ENCODE measurements around the gene COBLL1.
"Not testable (repeated sequence)": the region's sequence is repeated elsewhere in the genome, so short reads cannot be mapped to it uniquely, and the experiment has no call there.

The COBLL1 gene

DNA sequence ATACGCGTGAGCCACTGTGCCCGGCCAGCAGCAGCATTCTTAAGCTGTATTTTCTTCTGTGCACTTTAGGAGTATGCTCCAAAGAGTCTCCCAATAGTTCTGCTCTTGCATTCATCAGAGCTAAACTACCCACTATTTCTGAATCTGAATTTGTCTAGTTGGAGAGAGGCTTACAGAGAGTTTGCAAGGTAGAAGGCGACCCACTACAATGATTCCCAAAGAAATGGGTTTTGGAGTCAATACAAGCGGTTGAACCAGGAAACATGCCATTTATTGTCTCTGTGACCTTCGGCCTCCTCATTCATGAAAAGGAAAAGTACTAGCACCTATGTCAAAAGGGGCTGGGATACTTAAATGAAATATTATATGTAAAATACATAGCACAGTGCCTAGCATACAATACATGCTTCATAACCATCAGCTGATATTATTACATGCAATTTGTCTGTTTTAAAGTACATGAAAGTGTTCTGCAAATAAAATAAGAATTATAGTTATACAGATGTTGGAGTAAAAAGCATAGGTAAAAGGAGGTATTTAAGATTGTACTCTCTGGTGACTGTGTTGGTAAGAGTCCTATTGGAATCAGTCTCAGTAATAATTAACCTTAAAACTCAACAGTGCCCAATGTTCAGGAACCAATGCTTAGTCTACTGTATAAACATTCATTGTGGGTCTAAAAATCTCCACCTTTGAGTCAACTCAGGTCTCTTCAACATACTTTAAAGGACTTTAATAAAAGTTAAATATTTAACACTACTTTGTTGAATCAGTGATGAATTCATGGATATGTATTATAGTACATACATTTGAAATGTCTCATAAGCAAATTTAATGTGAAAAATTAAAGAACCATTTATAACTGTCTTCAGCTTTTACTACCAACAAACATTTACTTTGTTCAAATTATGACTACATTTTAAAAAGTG, 130.5 kb downstream of the COBLL1 start:
- no peaks in the 10 kb centered on the region for H3K36me3 ChIP-seq (ENCODE audit: control insufficient read depth in 2 of 2, insufficient read depth in 2 of 2, low read length in 2 of 2)
- H3K9me3 ChIP-seq (ENCODE audit: control insufficient read depth in 2 of 2, low read length in 2 of 2), result no peaks in the 10 kb centered on the region
- H3K4me3 ChIP-seq (ENCODE audit: low read length in 2 of 2), result no peak overlapping the region
- H3K27me3 ChIP-seq (ENCODE audit: control insufficient read depth in 1 of 2, insufficient read depth in 2 of 2, low read length in 2 of 2), result no peaks in the 10 kb centered on the region
- no peak overlapping the region for H3K9ac ChIP-seq (ENCODE audit: low read length in 2 of 2)
- no peaks in the 10 kb centered on the region for H3K4me1 ChIP-seq (ENCODE audit: control insufficient read depth, insufficient read depth, low read length)
- H3K27ac ChIP-seq (ENCODE audit: low read length), result no peak overlapping the region

DNA sequence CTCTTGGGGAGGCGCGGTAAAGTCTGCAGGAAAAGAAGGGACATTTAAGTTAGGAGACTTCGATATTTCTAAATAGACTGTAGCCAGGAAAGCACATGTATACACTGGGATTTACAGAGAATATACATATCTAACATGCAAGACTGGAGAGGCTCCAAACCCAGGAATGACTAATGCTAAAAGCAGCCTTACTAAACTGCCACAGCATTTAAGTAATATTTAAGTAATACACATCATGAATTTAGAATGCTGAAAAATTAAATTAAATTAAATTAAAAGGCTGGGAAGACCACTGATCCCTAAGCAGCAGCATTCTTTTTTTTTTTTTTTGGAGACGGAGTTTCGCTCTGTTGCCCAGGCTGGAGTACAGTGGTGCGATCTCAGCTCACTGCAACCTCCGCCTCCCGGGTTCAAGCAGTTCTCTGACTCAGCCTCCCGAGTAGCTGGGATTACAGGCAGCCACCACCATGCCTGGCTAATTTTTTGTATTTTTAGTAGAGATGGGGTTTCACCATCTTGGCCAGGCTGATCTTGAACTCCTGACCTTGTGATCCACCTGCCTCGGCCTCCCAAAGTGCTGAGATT, 131.3 kb downstream of the COBLL1 start:
- not testable (repeated sequence) for H3K36me3 ChIP-seq (ENCODE audit: control insufficient read depth in 2 of 2, insufficient read depth in 2 of 2, low read length in 2 of 2); H3K4me3 ChIP-seq (ENCODE audit: low read length in 2 of 2); H3K4me1 ChIP-seq (ENCODE audit: control insufficient read depth, insufficient read depth, low read length); H3K9me3 ChIP-seq (ENCODE audit: control insufficient read depth in 2 of 2, low read length in 2 of 2); H3K27me3 ChIP-seq (ENCODE audit: control insufficient read depth in 1 of 2, insufficient read depth in 2 of 2, low read length in 2 of 2); H3K27ac ChIP-seq (ENCODE audit: low read length); H3K9ac ChIP-seq (ENCODE audit: low read length in 2 of 2)

DNA sequence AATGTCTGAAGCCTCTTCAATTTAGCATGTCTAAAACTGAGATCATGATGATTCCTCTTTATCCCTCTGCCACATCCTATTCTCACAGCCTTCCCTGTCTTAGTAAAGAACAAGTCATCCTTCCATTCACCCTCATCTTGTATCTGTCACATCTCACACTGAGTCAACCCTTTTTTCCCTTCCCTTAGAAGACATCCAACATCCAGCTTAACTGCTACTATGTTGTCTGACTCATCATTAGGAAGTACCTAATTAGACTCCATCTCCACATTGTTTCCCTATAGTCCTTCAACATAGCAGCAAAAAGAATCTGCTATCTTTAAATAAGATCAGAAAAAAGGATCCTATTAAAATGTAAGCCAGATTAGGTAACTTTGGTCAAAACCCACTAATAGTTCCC, 135.1 kb downstream of the COBLL1 start:
- no peaks in the 10 kb centered on the region for H3K4me1 ChIP-seq (ENCODE audit: control insufficient read depth, insufficient read depth, low read length)
- no peaks in the 10 kb centered on the region for H3K27me3 ChIP-seq (ENCODE audit: control insufficient read depth in 1 of 2, insufficient read depth in 2 of 2, low read length in 2 of 2)
- H3K36me3 ChIP-seq (ENCODE audit: control insufficient read depth in 2 of 2, insufficient read depth in 2 of 2, low read length in 2 of 2), result no peaks in the 10 kb centered on the region
- H3K27ac ChIP-seq (ENCODE audit: low read length), result no peak overlapping the region
- no peaks in the 10 kb centered on the region for H3K9me3 ChIP-seq (ENCODE audit: control insufficient read depth in 2 of 2, low read length in 2 of 2)
- no peak overlapping the region for H3K4me3 ChIP-seq (ENCODE audit: low read length in 2 of 2)
- no peak overlapping the region for H3K9ac ChIP-seq (ENCODE audit: low read length in 2 of 2)

DNA sequence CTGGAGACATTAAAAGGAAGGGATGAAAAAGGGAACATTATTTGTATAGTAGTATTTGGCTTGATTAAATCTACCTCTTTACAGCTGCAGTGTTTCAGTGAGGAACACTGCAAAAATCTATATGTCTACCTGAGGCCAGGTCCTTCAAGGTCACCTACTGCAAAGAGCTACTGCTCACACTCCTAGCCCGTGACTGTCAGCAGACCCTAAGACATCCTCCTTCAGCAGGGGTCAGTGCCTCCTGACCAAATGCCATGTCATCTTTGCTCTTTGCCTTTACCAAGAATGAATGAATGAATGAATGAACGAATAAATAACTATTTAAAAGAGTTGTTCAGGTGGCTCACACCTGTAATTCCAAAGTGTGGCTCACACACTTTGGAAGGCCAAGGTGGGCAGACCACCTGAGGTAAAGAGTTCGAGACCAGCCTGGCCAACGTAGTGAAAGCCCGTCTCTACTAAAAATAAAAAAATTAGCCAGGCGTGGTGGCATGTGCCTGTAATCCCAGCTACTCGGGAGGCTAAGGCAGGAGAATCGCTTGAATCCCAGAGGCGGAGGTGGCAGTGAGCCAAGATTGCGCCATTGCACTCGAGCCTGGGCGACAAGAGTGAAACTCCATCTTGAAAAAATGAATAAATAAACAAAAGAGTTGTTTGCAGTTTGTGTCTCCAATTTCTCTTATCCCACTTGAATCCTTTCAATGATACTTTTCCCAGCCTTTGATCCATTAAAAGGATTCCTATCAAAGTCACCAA, 136.0 kb downstream of the COBLL1 start:
- H3K27ac ChIP-seq (ENCODE audit: low read length), result no peak overlapping the region
- H3K36me3 ChIP-seq (ENCODE audit: control insufficient read depth in 2 of 2, insufficient read depth in 2 of 2, low read length in 2 of 2), result no peaks in the 10 kb centered on the region
- no peak overlapping the region for H3K9ac ChIP-seq (ENCODE audit: low read length in 2 of 2)
- no peak overlapping the region for H3K4me3 ChIP-seq (ENCODE audit: low read length in 2 of 2)
- no peaks in the 10 kb centered on the region for H3K4me1 ChIP-seq (ENCODE audit: control insufficient read depth, insufficient read depth, low read length)
- no peaks in the 10 kb centered on the region for H3K27me3 ChIP-seq (ENCODE audit: control insufficient read depth in 1 of 2, insufficient read depth in 2 of 2, low read length in 2 of 2)
- H3K9me3 ChIP-seq (ENCODE audit: control insufficient read depth in 2 of 2, low read length in 2 of 2), result no peaks in the 10 kb centered on the region

DNA sequence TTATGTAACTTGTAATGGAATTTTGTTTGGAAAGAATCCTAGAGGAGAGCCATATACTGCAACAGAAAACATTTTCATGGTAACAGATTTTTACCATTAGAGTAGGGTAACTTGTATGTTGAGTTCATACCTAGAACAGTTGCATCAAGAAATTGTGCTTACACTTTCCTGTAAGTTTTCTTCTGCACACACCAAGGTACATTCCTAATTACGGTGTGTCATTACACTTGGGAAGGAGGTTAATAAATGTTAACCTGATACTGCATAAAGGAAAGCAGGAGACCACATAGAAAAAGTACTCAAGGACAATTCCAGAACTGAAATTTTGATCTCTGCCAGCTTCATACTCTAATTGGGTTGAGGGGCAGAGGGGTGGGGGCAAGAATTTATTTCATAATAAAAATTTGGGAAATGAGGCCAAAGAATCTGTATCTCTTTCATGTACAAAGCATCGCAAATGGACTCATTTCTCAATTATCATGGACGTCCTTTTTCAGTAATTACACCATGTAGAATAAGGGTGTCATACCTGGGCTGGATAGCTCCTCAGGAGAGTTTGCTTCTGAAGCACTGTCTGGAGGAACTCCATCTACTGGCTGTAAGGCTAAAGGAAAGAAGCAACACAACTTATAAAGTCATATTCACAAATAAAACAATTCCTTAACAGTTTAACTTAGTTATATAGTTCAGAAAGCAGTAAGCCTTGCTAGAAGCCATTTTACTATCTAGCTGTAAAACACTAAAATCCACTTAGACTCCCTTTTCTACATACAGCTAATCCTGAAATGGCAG, 137.5 kb downstream of the COBLL1 start:
- no peak overlapping the region for H3K4me3 ChIP-seq (ENCODE audit: low read length in 2 of 2)
- H3K27ac ChIP-seq (ENCODE audit: low read length), result no peak overlapping the region
- no peaks in the 10 kb centered on the region for H3K36me3 ChIP-seq (ENCODE audit: control insufficient read depth in 2 of 2, insufficient read depth in 2 of 2, low read length in 2 of 2)
- H3K27me3 ChIP-seq (ENCODE audit: control insufficient read depth in 1 of 2, insufficient read depth in 2 of 2, low read length in 2 of 2), result no peaks in the 10 kb centered on the region
- H3K9ac ChIP-seq (ENCODE audit: low read length in 2 of 2), result no peak overlapping the region
- H3K9me3 ChIP-seq (ENCODE audit: control insufficient read depth in 2 of 2, low read length in 2 of 2), result no peaks in the 10 kb centered on the region
- no peaks in the 10 kb centered on the region for H3K4me1 ChIP-seq (ENCODE audit: control insufficient read depth, insufficient read depth, low read length)

DNA sequence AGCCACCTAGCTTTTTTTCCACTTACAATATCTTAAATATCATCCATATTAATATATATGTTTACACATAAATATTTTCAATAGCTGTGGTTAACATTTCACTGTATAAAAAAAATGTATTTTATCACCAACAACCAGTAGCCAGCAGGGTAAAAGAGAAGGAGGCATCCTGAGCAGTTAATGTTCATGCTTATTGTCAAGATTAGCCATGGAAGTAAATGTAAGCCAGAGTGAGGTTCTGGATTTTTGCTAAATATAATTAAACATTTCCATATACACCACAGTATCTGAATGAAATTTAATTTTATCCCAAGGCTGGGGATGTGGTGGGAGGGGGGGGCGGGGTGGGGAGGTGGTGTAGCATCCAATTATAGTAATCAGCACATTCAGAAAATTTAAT, 140.1 kb downstream of the COBLL1 start:
- no peak overlapping the region for H3K4me3 ChIP-seq (ENCODE audit: low read length in 2 of 2)
- no peaks in the 10 kb centered on the region for H3K27me3 ChIP-seq (ENCODE audit: control insufficient read depth in 1 of 2, insufficient read depth in 2 of 2, low read length in 2 of 2)
- H3K9me3 ChIP-seq (ENCODE audit: control insufficient read depth in 2 of 2, low read length in 2 of 2), result no peaks in the 10 kb centered on the region
- H3K4me1 ChIP-seq (ENCODE audit: control insufficient read depth, insufficient read depth, low read length), result no peaks in the 10 kb centered on the region
- no peak overlapping the region for H3K9ac ChIP-seq (ENCODE audit: low read length in 2 of 2)
- H3K36me3 ChIP-seq (ENCODE audit: control insufficient read depth in 2 of 2, insufficient read depth in 2 of 2, low read length in 2 of 2), result no peaks in the 10 kb centered on the region
- H3K27ac ChIP-seq (ENCODE audit: low read length), result no peak overlapping the region

DNA sequence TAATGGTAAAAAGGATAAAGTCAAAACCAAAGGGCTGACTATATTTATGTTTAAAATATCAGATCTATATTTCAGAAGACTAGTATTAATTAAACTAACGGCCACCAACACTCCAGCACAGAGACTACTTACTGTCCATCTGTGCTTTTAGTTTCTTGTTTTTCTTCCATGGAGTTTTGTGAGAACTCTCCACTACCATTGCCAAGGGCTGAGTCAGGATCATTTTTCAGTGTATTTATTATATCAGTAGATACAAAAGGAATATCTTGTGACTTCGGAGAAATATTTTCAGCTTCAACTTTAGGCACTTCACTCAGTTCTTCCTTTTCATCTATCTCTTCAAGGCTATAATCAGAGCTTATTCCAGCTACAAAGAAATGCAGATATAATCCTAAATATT, 141.2 kb downstream of the COBLL1 start:
- H3K27ac ChIP-seq (ENCODE audit: low read length), result no peak overlapping the region
- H3K9ac ChIP-seq (ENCODE audit: low read length in 2 of 2), result no peak overlapping the region
- H3K9me3 ChIP-seq (ENCODE audit: control insufficient read depth in 2 of 2, low read length in 2 of 2), result no peaks in the 10 kb centered on the region
- H3K4me1 ChIP-seq (ENCODE audit: control insufficient read depth, insufficient read depth, low read length), result no peaks in the 10 kb centered on the region
- no peak overlapping the region for H3K4me3 ChIP-seq (ENCODE audit: low read length in 2 of 2)
- H3K36me3 ChIP-seq (ENCODE audit: control insufficient read depth in 2 of 2, insufficient read depth in 2 of 2, low read length in 2 of 2), result no peaks in the 10 kb centered on the region
- no peaks in the 10 kb centered on the region for H3K27me3 ChIP-seq (ENCODE audit: control insufficient read depth in 1 of 2, insufficient read depth in 2 of 2, low read length in 2 of 2)

DNA sequence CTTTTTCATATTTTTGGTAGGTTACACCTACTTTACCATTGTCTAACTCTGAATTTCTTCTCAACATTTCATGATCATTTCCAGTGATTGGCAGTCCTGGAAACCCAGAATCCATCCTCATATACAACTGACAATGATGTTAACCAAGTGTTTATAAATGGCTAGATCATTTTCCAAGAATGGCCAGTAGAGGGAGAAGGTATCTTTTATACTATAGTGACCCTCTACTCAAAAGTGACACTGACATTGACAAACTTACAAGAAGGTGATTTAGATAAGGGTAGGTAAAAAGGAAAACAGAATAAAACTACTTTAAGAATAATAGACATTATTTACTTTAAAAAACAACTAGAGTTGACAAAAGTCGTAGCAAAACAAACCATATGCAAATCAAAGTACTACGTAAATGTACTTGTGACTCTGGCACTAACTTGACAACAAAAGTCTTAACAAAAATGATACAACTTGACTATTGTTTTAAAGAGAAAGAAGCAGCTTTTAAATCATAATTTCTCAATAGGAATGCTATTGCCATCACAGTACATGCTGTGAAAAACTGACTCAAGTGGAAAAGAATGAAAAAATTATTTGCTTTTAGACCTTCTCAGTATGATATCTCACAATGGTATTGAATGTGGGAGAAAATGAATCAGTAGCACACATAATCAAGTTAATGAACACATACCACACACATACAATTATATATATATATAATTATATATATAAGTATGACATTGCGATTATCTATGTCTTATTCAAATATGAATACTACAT, 143.7 kb downstream of the COBLL1 start:
- Histone ChIP-seq H3K4me1 (ENCODE audit: control insufficient read depth, insufficient read depth, low read length) (no peaks in the 10 kb centered on the region), H3K4me3 (ENCODE audit: low read length in 2 of 2) (no peak overlapping the region), H3K27ac (ENCODE audit: low read length) (no peak overlapping the region), H3K36me3 (ENCODE audit: control insufficient read depth in 2 of 2, insufficient read depth in 2 of 2, low read length in 2 of 2) (no peaks in the 10 kb centered on the region), H3K27me3 (ENCODE audit: control insufficient read depth in 1 of 2, insufficient read depth in 2 of 2, low read length in 2 of 2) (no peaks in the 10 kb centered on the region), H3K9me3 (ENCODE audit: control insufficient read depth in 2 of 2, low read length in 2 of 2) (no peaks in the 10 kb centered on the region), H3K9ac (ENCODE audit: low read length in 2 of 2) (no peak overlapping the region)

DNA sequence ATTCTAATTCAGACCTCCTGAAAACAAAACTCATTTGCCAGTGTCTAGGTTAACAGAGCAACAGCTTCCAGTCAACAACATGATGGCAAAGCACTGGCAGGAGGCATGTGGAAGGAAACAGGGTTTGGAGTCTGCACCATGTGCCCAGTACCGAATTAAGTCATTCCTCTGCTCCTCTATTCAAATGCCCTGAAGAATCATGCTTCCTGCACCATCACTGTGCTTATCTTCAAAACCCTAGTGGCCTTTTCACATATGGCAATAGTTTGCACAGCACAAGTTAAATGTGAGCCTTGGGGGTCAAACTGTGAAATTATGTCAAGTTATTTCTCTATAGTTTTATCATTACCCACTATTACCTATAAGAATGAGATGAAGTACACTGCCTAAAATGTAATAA, 145.0 kb downstream of the COBLL1 start:
- no peaks in the 10 kb centered on the region for H3K27me3 ChIP-seq (ENCODE audit: control insufficient read depth in 1 of 2, insufficient read depth in 2 of 2, low read length in 2 of 2)
- H3K27ac ChIP-seq (ENCODE audit: low read length), result no peak overlapping the region
- no peaks in the 10 kb centered on the region for H3K9me3 ChIP-seq (ENCODE audit: control insufficient read depth in 2 of 2, low read length in 2 of 2)
- H3K4me1 ChIP-seq (ENCODE audit: control insufficient read depth, insufficient read depth, low read length), result no peaks in the 10 kb centered on the region
- no peaks in the 10 kb centered on the region for H3K36me3 ChIP-seq (ENCODE audit: control insufficient read depth in 2 of 2, insufficient read depth in 2 of 2, low read length in 2 of 2)
- H3K9ac ChIP-seq (ENCODE audit: low read length in 2 of 2), result no peak overlapping the region
- H3K4me3 ChIP-seq (ENCODE audit: low read length in 2 of 2), result no peak overlapping the region

DNA sequence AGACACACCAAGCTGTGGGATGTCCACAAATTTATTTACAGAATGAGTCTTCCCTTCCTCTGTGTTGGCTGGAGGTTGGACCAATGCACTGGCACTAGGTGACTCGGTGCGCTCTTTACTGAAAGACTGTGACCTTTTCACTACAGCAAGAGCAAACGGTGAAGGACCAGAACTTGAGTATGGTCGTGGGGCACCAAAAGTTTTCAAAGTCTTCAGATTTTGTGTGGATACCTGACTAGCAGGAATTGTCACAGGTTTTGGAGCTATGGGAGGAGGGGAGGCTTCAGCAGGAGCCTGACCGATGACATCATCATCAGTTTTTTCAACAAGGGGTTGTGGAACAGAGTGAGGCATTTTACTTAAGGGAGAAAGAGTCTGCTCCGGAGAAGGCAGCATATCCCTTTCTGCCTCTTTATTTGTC, 147.3 kb downstream of the COBLL1 start:
- Histone ChIP-seq H3K4me3 (ENCODE audit: low read length in 2 of 2) (no peak overlapping the region), H3K27ac (ENCODE audit: low read length) (no peak overlapping the region), H3K36me3 (ENCODE audit: control insufficient read depth in 2 of 2, insufficient read depth in 2 of 2, low read length in 2 of 2) (no peaks in the 10 kb centered on the region), H3K9ac (ENCODE audit: low read length in 2 of 2) (no peak overlapping the region), H3K9me3 (ENCODE audit: control insufficient read depth in 2 of 2, low read length in 2 of 2) (no peaks in the 10 kb centered on the region), H3K27me3 (ENCODE audit: control insufficient read depth in 1 of 2, insufficient read depth in 2 of 2, low read length in 2 of 2) (no peaks in the 10 kb centered on the region), H3K4me1 (ENCODE audit: control insufficient read depth, insufficient read depth, low read length) (no peaks in the 10 kb centered on the region)

All from stomach smooth muscle (tissue), 2 donors.